ENCODE measurements around the gene DUSP22. TPM values are rescaled to one million over a fixed set of nuclear protein-coding genes. Genes with fewer than 3 reads are reported as not detected.

The DUSP22 gene
- total RNA-seq, 3 donors from 2014 or later, result 27.5 to 80.6 (median 29.1) TPM

DNA sequence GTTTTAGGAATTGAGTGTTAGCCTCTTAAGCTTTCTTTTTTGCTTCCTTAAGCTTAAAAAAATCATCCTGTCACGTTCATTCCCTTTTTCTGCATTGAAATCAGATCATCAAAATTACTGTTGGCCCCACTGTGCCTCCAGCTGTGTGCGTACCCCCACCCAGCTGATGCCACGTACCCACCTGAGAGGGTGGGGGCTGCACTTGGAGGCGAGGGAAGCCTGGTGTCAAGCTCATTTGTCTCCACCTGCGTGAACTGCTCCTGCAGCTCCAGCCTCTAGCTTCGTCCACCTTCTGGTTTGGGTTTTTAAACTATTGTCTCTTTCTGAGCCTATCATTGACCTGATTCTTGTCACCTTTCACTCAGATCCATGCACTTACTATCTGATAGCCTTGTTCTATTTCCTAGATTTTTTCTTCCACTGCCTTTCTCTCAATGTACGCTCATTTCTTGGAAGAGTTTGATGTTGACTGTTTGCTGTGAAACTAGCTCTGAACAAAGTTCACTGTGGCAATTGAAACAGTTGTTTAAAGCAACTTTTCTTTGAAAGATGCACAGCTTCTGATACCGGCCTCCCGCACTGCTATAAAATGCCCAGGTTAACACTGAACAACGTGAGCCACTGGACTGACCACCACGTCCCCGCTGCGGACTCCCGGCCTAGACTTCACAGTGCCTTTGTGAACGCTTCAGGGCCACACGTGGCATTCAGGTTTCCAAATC, 69.3 kb downstream of the DUSP22 start:
- DNase-seq (peak in 1 of 3 donors; percentile 41), ATAC-seq (no peak)
- intact Hi-C loops (cut with DNase I, micrococcal nuclease), result no loop called here
- TF ChIP-seq, protein P1, sequence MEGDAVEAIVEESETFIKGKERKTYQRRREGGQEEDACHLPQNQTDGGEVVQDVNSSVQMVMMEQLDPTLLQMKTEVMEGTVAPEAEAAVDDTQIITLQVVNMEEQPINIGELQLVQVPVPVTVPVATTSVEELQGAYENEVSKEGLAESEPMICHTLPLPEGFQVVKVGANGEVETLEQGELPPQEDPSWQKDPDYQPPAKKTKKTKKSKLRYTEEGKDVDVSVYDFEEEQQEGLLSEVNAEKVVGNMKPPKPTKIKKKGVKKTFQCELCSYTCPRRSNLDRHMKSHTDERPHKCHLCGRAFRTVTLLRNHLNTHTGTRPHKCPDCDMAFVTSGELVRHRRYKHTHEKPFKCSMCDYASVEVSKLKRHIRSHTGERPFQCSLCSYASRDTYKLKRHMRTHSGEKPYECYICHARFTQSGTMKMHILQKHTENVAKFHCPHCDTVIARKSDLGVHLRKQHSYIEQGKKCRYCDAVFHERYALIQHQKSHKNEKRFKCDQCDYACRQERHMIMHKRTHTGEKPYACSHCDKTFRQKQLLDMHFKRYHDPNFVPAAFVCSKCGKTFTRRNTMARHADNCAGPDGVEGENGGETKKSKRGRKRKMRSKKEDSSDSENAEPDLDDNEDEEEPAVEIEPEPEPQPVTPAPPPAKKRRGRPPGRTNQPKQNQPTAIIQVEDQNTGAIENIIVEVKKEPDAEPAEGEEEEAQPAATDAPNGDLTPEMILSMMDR (IDR thresholded peaks at IDR 0.05), result no peak
- no peaks in the 10 kb centered on the region for H3K4me1 ChIP-seq (ENCODE audit: low read depth)
- H3K9me3 ChIP-seq, result peaks cover 47% of the 10 kb centered on the region
- H3K4me3 ChIP-seq, result no peak overlapping the region
- no peaks in the 10 kb centered on the region for H3K36me3 ChIP-seq (ENCODE audit: low read depth)

DNA sequence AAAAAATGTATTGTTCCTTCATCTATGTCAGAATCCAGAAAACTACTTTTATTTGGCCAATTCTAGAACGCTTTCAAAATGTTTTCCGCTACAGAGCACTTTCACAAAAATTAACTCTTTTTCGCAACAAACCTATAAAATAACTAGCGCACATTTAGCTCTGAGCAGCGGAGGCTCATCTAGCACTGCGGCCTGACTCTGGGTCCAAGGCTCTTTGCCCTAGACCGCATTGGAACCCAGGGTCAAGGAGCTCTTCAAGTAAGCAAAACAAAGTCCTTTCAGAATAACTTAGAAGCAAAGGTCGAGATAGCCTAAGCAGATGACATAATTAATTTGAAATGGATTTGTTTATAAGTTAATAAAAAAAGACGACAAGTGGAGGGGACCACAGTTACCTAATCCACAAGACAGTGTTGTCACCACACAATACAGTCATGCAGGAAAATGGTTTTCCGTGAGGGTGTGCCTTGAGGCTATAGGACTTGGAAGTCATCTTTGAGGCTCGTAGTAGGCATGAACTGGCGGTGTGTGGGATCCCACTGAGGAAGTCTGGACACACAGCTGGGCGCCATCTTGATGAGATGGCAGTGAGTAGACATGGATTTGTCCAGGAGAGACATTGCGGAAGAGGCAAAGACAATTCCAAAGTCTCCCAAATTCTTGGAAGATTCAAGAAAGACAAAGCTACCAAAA, 70.1 kb downstream of the DUSP22 start:
- Histone ChIP-seq H3K4me3 (no peak overlapping the region), H3K36me3 (ENCODE audit: low read depth) (no peaks in the 10 kb centered on the region), H3K9me3 (peaks cover 51% of the 10 kb centered on the region), H3K4me1 (ENCODE audit: low read depth) (no peaks in the 10 kb centered on the region)
- no peak for ATAC-seq
- intact Hi-C loops (cut with DNase I, micrococcal nuclease), result no loop called here
- TF ChIP-seq, protein P1 (IDR thresholded peaks at IDR 0.05), result no peak
- DNase-seq, result no peak

DNA sequence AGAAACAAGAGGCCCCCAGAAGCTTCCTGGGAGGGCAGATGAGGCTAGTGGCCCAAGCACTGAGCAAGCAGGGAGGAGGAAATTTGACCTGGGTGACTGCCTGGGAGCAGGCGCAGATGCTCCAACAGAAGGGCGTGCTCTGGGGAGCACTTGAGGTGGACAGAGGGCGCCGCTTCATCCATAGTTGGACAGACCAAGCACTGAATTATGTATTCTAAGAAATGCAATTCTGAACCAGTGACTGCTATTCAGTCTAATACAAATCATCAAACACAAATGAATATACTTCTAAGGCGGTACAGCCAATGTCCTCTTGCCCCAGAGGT, 70.6 kb downstream of the DUSP22 start:
- no peaks in the 10 kb centered on the region for H3K36me3 ChIP-seq (ENCODE audit: low read depth)
- no peaks in the 10 kb centered on the region for H3K4me1 ChIP-seq (ENCODE audit: low read depth)
- DNase-seq (no peak), ATAC-seq (no peak)
- H3K4me3 ChIP-seq, result no peak overlapping the region
- intact Hi-C loops (cut with DNase I, micrococcal nuclease), result no loop called here
- TF ChIP-seq, protein P1 (IDR thresholded peaks at IDR 0.05), result no peak
- peaks cover 54% of the 10 kb centered on the region for H3K9me3 ChIP-seq

DNA sequence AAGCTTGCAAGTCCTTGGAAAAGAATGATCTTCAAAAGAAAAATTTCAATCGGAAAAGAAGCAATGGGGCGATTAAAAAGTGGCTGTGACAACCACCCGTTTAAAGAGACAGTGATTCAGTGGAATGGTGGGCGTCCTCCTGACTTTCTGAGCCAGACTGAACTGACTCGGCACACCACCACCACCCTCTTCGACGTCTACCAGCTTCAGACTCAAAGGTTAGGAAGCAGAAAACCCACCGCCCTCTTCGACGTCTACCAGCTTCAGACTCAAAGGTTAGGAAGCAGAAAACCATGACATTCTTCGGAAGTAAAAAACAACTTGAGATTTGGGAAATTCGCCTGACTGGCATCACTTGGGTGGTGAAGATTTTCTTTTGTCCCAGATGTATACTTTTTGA, 71.0 kb downstream of the DUSP22 start:
- intact Hi-C loops (cut with DNase I, micrococcal nuclease), result no loop called here
- TF ChIP-seq, protein P1 (IDR thresholded peaks at IDR 0.05), result no peak
- H3K36me3 ChIP-seq (ENCODE audit: low read depth), result no peaks in the 10 kb centered on the region
- DNase-seq (no peak), ATAC-seq (no peak)
- no peak overlapping the region for H3K4me3 ChIP-seq
- peaks cover 55% of the 10 kb centered on the region for H3K9me3 ChIP-seq
- no peaks in the 10 kb centered on the region for H3K4me1 ChIP-seq (ENCODE audit: low read depth)

DNA sequence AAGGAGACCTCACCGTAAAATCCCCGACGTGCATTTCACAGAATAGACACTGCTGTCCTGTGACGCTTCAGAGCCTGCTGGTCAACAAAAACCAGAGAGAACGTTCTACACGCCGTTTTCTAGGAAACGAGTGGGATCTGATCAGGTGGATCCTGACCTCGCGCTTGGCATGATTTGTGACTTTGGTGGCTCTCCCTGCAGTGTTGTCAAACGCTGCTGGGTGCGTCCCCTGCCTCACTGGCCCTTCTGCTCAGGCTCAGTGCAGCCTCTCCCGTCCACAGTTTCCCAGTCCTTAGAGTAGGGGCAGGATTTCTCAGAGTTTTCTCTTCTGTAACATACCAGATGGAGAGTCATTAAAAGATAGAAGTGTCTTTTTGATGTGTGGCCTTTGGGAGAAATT, 71.6 kb downstream of the DUSP22 start:
- no peak for ATAC-seq
- Histone ChIP-seq H3K4me3 (no peak overlapping the region), H3K9me3 (peaks cover 54% of the 10 kb centered on the region), H3K36me3 (ENCODE audit: low read depth) (no peaks in the 10 kb centered on the region), H3K4me1 (ENCODE audit: low read depth) (no peaks in the 10 kb centered on the region)
- DNase-seq, result peak in 1 of 3 donors; percentile 14
- intact Hi-C loops (cut with DNase I, micrococcal nuclease), result no loop called here
- TF ChIP-seq, protein P1 (IDR thresholded peaks at IDR 0.05), result no peak

Measured in mucosa of descending colon (tissue), 3 donors.